ENCODE measurements around the gene GPC2.
"Not testable (repeated sequence)": the region's sequence is repeated elsewhere in the genome, so short reads cannot be mapped to it uniquely, and the experiment has no call there.

The GPC2 gene

GRCh38 chr7:100200693-100201092 lies 23.5 kb upstream of the GPC2 start:
- Histone ChIP-seq H3K27me3 (ENCODE audit: insufficient read depth, poor library complexity, severe bottlenecking) (no peaks in the 10 kb centered on the region), H3K4me3 (replicated peaks; ENCODE audit: insufficient read depth, low read length) (no peak overlapping the region), H3K27ac (replicated peaks) (no peak overlapping the region)
- no peak for DNase-seq (ENCODE audit: low read depth in 1 of 2, low spot score in 1 of 2)
- TF ChIP-seq SPI1 (IDR thresholded peaks at IDR 0.05; ENCODE audit: borderline replicate concordance, low read depth) (no peak), GABPA (IDR thresholded peaks at IDR 0.05; ENCODE audit: low read depth) (no peak), CTCF (IDR thresholded peaks at IDR 0.05; ENCODE audit: insufficient read depth, low read length) (no peak), POLR2AphosphoS5 (IDR thresholded peaks at IDR 0.05; ENCODE audit: low read depth) (no peak), REST (IDR thresholded peaks at IDR 0.05; ENCODE audit: insufficient replicate concordance, low read depth) (no peak)

- Histone ChIP-seq H3K27ac (replicated peaks) (no peak overlapping the region), H3K27me3 (ENCODE audit: insufficient read depth, poor library complexity, severe bottlenecking) (no peaks in the 10 kb centered on the region), H3K4me3 (replicated peaks; ENCODE audit: insufficient read depth, low read length) (no peak overlapping the region)
- no peak for DNase-seq (ENCODE audit: low read depth in 1 of 2, low spot score in 1 of 2)
- TF ChIP-seq SPI1 (IDR thresholded peaks at IDR 0.05; ENCODE audit: borderline replicate concordance, low read depth) = no peak
- no peak for TF ChIP-seq GABPA (IDR thresholded peaks at IDR 0.05; ENCODE audit: low read depth)
- no peak for TF ChIP-seq CTCF (IDR thresholded peaks at IDR 0.05; ENCODE audit: insufficient read depth, low read length)
- TF ChIP-seq POLR2AphosphoS5 (IDR thresholded peaks at IDR 0.05; ENCODE audit: low read depth) = no peak
- no peak for TF ChIP-seq REST (IDR thresholded peaks at IDR 0.05; ENCODE audit: insufficient replicate concordance, low read depth)
Observed at GRCh38 chr7:100198266-100198665, 21.1 kb upstream of the GPC2 start.

GRCh38 chr7:100195901-100196322 lies 18.7 kb upstream of the GPC2 start:
- not testable (repeated sequence) for H3K27ac ChIP-seq (replicated peaks); H3K27me3 ChIP-seq (ENCODE audit: insufficient read depth, poor library complexity, severe bottlenecking); DNase-seq (ENCODE audit: low read depth in 1 of 2, low spot score in 1 of 2); H3K4me3 ChIP-seq (replicated peaks; ENCODE audit: insufficient read depth, low read length)

GRCh38 chr7:100195222-100195621 lies 18.0 kb upstream of the GPC2 start:
- DNase-seq (ENCODE audit: low read depth in 1 of 2, low spot score in 1 of 2) = no peak
- no peak for TF ChIP-seq CTCF (IDR thresholded peaks at IDR 0.05; ENCODE audit: insufficient read depth, low read length)
- no peak for TF ChIP-seq GABPA (IDR thresholded peaks at IDR 0.05; ENCODE audit: low read depth)
- TF ChIP-seq SPI1 (IDR thresholded peaks at IDR 0.05; ENCODE audit: borderline replicate concordance, low read depth) = no peak
- TF ChIP-seq POLR2AphosphoS5 (IDR thresholded peaks at IDR 0.05; ENCODE audit: low read depth) = no peak
- TF ChIP-seq REST (IDR thresholded peaks at IDR 0.05; ENCODE audit: insufficient replicate concordance, low read depth) = no peak
- Histone ChIP-seq H3K4me3 (replicated peaks; ENCODE audit: insufficient read depth, low read length) (no peak overlapping the region), H3K27me3 (ENCODE audit: insufficient read depth, poor library complexity, severe bottlenecking) (no peaks in the 10 kb centered on the region), H3K27ac (replicated peaks) (no peak overlapping the region)
